HG02852 (cell line): ENCODE data around the gene NBAS.
"Not testable (repeated sequence)": the region's sequence is repeated elsewhere in the genome, so short reads cannot be mapped to it uniquely, and the experiment has no call there.

Experiments
- ATAC-seq: cut with Tn5 transposase; IDR thresholded peaks from one replicate; pipeline ENCODE4 v1.9.1; 2021; ENCODE audit warnings: mild to moderate bottlenecking, moderate library complexity; ENCODE audit not compliant: unreplicated experiment

The NBAS gene

DNA sequence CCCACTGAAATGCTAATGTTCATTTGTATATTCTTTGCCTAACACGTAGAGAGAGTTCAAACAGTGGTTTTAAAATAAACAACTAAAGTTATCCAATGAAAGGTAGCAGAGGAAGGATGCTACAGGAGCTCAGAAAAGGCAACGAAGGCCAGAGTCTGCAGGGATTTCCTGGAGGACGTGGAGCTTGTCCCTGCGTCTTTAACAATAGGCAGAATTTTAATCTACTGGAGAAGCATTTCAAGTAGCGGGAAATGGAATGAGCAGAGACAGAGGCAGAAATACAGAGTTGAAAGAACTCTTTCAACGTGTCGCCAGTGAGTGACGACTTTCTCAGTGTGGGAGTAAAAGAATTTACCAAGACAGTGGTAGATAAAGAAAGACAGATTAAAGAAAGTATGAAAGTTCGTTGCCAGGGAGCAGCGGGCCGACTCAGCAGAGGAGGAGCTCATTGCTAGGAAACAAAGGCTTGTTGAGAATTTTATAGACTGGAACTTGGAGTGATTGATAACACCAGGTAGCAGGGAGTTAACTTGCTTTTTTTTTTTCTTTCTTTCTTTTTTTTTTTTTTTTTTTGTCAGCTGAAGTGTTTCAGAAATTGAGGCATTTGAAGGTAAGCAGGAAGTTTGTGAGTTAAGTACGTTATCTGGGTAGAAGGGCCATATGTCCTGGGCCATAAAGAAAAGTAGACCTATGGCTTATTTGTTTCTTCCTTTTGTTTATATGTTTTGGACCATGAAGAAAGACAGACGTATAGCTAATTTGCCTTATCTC lies 625 bp upstream of the NBAS start:
- peak; percentile 17 for ATAC-seq

DNA sequence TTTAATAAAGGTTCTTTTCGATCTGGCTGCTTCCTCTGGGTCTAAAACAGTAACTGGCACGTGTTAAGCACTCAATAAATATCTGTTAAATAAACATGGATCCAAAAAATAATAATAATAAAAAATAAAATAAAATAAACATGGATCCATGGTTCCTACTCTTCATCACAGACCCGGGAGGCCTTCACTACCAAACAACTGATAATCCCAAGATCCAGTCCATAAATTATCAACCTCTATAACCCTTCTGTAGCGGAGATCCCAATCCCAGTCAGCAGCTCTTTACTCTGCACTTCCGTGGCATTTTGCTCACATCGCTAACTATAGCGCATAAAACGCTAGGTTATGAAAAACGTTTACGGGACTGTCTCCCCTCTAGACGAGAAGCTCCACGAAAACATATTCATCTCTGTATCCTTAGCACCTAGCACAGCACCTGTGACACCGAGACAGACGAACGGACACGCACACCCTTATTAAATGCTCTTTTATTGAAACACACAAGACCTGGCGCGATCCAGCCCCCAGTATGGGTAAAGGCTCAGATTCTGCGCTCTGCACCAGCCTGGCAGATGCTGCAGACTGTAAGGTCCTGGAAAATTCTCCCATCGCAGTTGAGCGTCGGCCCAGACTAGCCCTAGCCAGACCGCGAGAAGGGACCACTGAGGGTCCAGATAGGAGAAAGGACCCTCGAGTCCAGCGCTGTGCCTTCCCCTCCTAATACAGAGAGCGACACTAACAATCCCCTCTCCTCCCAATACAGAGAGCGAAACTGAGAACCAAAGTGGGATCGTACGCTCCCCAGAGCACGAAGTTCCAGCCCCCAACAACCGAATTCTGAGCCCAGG lies 770 bp downstream of the NBAS start:
- peak; percentile 39 for ATAC-seq

DNA sequence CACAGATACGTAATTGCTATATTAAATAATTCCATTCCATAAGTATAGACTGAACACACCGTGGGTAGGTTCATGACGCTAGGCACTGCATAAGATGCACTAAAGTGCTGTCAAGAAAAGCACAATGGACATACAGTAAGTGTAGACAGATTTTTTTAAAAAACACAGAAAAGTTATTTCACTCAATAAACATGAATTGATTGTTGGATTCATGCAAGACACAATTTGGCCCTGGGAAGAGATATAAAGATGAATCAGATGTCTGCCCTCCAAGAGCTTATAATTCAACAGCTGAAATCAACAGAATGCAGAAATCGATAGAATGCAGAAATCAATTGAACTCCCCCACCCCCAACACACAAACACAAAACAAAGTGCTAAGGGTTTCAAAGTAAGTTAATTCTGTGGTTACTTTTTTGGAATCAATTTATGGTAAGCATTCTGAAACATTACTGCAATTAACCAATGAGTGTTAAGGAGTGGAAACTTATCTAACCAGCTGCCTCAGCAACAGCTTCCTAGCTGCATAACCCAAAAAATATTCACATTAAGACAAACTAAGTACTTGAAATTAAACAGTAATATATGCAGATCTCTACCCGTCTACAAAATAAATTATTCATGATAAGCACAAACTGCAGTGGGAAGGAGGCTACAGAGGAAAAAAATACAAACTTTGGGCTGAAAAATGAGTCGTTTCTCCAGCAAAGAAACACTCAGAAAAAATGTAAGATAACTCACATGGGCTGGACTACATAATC lies 1.6 kb downstream of the NBAS start:
- no peak for ATAC-seq

DNA sequence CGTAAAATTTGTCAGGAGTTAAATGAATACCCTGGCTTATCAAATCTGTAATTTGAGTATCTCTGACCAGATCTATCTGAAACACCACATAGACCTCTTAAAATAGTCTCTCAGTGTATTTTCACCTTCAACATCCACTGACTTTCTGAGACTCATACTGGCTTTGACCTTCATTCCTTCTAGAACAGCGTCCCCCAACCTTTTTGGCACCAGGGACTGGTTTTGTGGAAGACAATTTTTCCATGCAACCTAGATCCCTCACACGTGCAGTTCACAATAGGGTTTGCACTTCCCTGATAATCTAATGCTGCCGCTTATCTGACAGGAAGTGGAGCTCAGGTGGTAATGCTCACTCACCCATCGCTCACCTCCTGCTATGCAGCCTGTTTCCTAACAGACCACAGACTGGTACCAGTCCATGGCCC lies 3.2 kb downstream of the NBAS start:
- ATAC-seq = no peak

DNA sequence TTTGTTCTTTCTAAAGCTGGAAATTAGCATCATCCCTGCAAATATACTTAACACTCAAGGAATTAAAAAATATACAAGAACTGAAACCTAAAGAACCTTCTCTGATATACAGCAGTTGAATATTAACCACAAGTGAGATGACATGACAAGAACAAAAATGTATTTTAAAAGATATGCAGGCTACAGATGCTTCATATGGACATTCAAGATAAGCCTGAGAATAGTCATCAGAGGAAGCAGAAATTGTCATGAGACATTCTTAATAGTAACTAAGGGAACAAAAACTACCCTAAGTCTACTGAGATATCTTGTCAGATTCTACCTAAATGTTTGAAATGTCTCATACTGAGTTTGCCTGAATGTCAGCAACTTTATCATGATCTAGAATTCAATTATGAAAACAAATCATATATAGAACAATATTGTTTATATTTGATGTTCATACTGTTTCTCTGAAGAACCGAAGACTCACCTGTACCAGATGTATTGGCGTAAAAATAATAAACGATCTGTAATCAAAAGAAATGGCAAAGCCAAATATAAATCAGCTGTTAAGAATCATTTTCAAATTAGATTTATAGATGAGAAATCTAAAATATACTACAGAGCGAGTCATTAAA lies 4.7 kb downstream of the NBAS start:
- ATAC-seq = no peak

DNA sequence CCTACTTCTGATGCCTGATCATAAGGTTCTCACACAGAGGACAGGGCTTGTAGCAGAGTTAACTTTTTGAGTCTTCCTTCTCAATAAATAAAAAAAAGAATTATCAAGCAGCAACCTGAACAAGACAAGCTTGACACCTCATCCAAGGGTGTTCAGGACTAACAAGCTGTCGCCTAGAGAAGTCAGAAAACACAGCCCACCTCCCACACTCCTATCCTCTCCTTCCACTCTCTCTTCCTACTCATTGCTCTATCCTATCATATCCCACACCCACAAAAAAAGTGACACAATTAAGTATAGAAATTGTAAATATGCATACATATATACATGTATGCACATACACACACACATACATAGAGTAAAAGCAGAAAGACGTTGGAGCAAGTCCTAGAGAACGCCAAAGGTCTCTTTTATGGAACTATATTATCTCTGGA lies 5.4 kb downstream of the NBAS start:
- ATAC-seq = no peak

DNA sequence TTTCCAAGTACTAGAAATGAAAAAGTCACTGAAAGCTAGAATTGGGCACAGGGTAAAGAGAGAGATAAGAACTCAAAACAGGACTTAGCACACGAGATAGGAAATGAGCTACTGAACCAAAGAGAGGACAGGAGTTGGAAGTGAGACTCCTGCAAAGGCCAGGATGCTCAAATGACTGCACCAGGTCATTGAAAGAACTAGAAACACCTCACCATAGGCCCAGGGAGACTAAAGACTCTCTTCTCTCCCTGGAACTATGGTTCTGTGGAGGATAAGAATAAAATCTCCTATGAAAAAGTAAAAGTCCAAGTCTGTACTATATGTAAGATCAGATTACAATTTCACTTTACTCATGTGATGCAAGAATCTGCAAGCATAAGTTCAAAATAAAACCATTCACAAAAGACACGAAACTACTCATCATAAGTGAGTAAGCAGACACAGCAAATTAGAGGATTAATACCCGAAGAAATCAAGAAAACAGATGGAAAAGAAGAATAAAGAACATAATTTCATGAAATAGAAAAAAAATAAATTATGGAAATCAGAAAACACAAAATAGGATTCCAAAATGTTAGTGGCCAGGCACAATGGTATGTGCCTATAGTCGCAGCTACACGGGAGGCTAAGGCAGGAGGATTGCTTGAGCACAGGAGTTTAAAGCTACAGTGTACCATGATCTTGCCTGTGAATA lies 6.5 kb downstream of the NBAS start:
- ATAC-seq = no peak

DNA sequence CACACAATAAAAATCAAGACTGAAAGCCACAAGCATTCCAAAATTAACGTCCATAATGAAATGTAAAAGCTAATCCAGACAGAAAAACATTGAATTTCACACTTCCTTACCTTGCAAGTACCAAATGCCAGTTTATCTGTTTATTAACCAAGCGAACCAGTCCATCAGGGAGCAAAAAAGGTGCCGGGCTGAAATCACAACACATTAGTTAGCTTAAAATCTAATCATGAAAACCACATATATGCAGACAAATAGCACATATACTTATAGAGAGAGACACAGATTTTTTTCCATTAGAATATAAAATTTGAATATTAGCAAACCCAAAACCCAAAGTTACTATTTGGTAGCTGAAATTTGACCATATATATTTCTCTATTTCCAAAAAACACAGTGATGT lies 7.2 kb downstream of the NBAS start:
- ATAC-seq = no peak

DNA sequence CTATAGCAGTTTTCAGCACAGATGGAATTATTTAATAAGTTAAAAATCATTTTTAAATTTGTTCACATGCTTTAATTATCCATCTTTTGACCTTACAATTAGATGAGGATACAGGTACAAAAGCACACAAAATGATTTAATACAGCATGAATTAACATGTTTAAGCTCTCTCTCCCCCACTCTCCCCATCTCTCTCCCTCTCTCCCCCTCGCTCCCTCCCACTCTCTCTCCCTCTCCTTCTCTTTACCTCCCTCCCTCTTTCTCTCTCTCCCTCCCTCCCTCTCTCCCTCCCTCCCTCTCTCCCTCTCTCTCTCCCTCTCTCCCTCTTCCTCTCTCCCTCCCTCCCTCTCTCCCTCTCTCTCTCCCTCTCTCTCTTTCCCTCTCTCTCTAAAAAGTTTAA lies 7.6 kb downstream of the NBAS start:
- ATAC-seq = no peak

DNA sequence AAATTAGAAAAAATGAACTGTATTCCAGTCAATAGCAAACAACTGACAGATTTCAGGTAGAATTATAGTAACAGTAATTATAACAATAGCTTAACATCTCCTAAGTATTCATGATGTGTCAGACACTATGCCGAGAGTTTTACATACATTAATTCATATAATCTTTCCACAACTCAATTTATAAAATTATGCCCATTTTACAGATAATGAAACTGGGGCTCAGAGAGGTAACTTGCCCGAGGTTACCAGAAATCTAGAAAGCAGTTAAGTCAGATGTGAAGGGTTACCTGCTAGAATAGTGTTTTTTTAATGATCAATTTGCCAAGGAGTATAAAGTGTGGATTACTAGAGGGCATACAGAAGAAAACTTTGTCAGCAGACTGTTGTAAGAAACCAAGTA lies 12.2 kb downstream of the NBAS start:
- ATAC-seq = no peak

DNA sequence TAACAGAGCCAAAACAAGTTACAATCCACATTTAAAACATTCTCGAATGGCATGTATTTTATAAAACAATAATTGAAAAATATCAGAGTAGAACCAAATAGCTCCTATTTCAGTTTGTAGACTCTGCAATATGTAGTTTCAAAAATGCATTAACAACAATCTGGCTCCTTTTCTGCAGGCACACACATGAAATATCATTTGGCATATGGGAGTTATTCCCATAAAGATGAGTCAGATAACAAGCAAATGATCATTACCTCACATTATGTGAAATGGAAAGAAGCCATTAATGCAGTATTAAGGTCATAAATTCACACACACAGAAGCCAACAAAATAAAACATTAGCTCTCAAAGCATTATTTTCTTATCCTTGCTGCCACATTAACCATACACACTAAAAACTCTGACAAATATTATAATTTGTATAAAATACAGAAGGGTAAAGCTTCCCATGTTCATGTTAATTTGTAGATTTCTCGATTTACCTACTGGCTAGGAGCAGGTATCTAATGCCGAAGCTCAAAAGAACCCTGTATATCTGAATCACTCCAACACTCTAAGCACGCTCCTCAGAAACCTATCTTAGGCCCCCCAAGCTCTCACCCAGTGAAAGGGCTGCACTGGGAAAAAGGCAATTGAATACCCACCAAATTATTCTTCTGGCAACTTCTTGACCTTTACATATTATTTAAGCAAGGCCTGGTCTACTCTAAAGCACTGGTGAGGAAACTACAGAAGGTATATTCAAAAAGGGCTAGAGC lies 13.8 kb downstream of the NBAS start:
- ATAC-seq = no peak

DNA sequence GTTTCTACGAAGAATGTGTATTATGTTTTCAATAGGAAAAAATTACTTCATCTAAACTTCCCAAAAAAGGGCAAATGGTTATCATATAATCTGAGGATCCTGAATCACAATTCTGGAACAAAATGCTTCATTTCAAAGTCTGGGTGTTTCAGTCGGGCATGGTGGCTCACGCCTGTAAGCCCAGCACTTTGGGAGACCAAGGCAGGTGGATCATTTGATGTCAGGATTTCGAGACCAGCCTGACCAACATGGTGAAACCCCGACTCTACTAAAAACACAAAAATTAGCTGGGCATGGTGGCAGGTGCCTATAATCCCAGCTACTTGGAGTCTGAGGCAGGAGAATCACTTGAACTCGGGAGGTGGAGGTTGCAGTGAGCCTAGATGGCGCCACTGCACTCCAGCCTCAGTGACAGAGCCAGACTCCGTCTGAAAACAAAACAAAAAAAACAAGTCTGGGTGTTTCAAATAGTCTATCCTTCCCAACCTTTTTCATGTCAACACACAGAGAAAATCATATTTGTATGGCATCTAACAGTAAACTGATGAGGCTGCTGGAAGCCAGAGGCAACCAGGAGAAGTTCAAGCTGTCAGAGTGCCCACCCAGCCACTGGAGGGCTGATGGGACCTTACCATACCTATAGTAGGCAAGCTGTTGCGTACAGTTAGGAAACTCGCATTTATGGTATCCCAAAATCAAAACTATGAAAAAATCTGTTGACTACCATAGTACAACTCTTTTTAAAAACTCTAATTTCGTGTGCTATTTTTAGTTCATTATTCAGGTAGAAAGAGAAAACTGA lies 14.6 kb downstream of the NBAS start:
- no peak for ATAC-seq

DNA sequence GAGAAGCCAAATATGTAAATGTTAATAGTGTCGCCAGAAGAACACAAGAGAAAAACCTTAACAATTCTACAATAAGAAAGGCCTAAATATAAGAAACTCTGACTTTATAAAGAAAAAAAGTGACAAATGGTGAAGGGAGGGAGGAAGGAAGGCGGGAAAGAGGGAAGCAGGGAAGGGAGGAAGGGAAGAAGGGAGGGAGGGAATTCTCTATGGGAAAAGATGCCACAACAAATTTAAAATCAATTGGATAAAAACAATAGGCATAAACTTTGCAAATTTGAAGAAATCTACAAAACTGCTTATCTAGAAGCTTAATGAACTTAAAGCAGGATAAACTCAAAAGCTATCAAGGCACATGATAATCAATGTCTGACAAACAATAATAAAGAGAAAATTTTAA lies 16.9 kb downstream of the NBAS start:
- ATAC-seq = no peak

DNA sequence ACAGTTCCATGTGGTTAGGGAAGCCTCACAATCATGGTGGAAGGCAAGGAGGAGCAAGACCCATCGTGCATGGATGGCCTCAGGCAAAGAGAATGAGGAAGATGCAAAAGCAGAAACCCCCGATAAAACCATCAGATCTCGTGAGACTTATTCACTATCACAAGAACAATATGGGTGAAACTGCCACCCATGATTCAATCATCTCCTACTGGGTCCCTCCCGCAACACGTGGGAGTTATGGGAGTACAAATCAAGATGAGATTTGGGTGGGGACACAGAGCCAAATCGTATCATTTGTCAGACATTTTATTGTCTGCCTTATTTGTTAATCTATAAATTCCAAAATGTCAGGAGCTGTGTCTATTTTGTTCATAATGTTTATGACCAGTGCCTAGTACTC lies 17.6 kb downstream of the NBAS start:
- ATAC-seq = no peak

DNA sequence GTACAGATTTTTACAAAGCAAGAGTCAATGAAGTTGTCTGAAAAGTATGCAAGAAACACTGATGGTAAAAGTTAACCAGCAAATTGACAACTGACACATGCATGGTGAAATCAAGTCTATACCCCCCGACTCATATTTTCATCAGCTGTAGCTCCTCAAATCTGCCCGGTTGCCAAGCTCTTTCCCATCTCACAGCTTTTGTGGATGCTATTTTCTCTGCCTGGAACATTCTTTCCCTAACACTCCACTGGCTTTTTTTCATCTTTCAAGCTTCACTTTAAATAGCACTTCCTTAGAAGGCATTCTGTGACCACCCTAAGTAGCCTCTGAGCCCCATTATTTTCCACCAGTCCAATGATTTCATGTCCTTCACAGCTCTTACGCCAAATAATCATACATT lies 18.1 kb downstream of the NBAS start:
- ATAC-seq = no peak

DNA sequence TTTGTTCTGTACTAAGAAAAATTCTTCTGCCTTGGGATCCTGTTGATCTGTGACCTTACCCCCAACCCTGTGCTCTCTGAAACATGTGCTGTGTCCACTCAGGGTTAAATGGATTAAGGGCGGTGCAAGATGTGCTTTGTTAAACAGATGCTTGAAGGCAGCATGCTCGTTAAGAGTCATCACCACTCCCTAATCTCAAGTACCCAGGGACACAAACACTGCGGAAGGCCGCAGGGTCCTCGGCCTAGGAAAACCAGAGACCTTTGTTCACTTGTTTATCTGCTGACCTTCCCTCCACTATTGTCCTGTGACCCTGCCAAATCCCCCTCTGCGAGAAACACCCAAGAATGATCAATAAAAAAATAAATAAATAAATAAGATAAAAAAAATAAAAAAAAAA lies 18.9 kb downstream of the NBAS start:
- ATAC-seq = not testable (repeated sequence)

DNA sequence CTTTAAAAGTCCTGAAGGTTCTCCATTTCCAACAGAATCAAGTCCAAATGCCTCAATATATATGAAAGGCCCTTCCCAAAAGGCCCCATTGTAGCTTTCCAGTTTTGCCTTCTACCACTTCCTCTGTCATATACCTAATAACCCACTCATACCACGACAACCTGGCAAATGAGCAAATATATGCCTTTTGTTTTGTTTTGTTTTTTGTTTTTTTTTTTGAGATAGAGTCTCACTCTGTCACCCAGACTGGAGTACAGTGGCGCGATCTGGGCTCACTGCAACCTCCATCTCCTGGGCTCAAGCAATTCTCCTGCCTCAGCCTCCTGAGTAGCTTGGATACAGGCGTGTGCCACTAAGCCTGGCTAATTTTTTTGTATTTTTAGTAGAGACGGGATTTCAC lies 20.6 kb downstream of the NBAS start:
- not testable (repeated sequence) for ATAC-seq

DNA sequence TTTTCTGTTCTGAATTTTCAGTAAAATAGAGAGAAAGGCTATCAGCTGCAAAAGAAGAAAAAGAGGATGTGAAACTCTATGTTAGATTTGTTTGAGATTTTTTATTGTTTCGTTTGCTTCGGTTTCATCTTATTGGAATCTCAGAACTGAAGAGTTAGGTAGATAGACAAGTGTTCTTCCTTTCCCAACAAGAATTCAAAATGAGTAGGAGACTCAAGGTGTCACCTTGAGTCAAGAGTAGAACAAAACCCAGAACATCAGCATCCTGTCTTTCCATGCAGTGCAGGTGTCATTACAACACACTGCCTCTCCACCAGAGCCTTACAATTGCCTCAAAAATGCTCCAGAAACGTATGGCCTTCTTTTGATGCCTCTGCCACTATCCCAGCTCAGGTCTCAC lies 21.1 kb downstream of the NBAS start:
- ATAC-seq = peak; percentile 86

DNA sequence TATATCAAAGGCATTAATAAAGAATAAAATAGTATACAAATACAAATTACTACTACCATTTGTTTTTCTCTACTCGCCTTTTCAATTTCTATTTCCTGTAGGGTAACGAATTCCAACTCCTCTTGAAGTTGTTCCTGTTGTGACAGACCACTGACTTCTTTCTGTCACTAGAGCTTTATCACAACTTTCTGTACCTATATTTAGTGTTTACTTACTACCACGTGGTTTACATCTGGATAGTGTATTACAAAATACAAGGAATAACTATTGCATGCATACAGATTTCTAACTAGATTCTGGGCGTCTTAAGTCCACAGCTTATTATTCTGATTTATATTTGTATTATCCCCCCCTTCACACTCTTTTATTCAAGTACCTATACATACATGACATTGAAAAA lies 22.3 kb downstream of the NBAS start:
- no peak for ATAC-seq
